ENCODE data around the gene STMN3. TPM values are rescaled to one million over a fixed set of nuclear protein-coding genes. Genes with fewer than 3 reads are reported as not detected.
A peak's percentile ranks its signal among the peaks of the same experiment; 100 is the strongest.

The STMN3 gene
- total RNA-seq, 1 donor = 1.1 TPM

- Histone ChIP-seq H3K9me3 (ENCODE audit: low read depth, low read length) (no peaks in the 10 kb centered on the region), H3K4me1 (ENCODE audit: insufficient read depth, low read length) (peaks cover 12% of the 10 kb centered on the region), H3K4me2 (ENCODE audit: insufficient read depth, low read length) (no peak overlapping the region), H3K79me2 (ENCODE audit: insufficient read depth, low read length) (no peaks in the 10 kb centered on the region), H3K27me3 (ENCODE audit: insufficient read depth, low read length) (no peaks in the 10 kb centered on the region), H3K4me3 (ENCODE audit: insufficient read depth, low read length) (no peak overlapping the region), H3K36me3 (ENCODE audit: insufficient read depth, low read length) (peaks cover 8% of the 10 kb centered on the region), H2AFZ (ENCODE audit: low read length) (no peak overlapping the region), H3K27ac (ENCODE audit: low read depth, low read length) (peak overlapping the region; percentile 79), H4K20me1 (ENCODE audit: insufficient read depth, low read length) (no peaks in the 10 kb centered on the region)
- TF ChIP-seq CTCF (IDR thresholded peaks at IDR 0.05; ENCODE audit: extremely low read depth, low read depth, low read length) = no peak
- DNase-seq (ENCODE audit: insufficient read length, low spot score, missing footprints) = peak; percentile 78
Measured at GRCh38 chr20:63687419-63688178, 34.4 kb upstream of the STMN3 start.

DNA sequence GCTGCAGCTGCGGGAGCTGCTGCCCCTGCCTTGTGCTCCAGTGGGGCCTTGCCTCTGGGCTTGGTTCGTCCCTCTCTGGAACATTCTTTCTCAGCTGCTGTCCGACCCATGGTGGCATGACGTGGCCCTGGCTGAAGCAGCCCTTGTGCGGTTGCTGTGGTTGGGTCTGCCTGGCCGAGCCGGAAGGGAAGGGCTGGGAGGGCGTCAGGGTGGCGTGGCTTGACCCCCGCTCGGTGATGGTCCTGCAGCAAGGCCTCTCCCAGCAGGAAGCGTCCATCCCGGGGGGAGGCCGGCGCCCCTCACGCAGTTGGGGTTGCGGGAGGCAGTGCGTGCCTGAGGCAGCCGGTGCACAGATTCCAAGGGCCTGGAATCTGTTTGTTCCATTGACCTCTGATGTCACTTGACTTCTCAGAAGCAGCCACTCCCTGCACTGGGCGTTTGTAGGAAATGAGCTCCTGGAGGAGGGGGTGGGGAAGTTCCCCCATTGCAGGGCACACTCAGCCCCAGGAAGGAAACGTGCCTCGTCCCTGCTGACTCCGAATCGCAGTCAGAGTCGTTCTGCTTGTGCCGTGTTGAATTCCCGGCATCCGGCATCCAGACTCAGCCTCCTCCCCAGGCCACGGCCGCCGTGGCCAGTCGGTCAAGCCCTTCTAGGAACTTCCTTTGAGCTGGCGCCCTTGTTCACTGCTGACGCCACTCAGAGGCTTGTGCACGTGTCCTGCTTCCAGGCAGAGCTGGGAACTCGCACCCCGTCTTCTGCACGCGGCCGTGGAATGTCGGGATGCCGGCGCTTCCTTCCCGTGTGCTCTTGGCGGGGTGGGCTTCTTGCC, 33.5 kb upstream of the STMN3 start:
- H3K9me3 ChIP-seq (ENCODE audit: low read depth, low read length) = no peaks in the 10 kb centered on the region
- H3K27ac ChIP-seq (ENCODE audit: low read depth, low read length) = peak overlapping the region; percentile 79
- H2AFZ ChIP-seq (ENCODE audit: low read length) = no peak overlapping the region
- H3K4me3 ChIP-seq (ENCODE audit: insufficient read depth, low read length) = no peak overlapping the region
- peaks cover 18% of the 10 kb centered on the region for H3K4me1 ChIP-seq (ENCODE audit: insufficient read depth, low read length)
- no peak overlapping the region for H3K4me2 ChIP-seq (ENCODE audit: insufficient read depth, low read length)
- H3K27me3 ChIP-seq (ENCODE audit: insufficient read depth, low read length) = no peaks in the 10 kb centered on the region
- H3K36me3 ChIP-seq (ENCODE audit: insufficient read depth, low read length) = peaks cover 7% of the 10 kb centered on the region
- H3K79me2 ChIP-seq (ENCODE audit: insufficient read depth, low read length) = no peaks in the 10 kb centered on the region
- no peaks in the 10 kb centered on the region for H4K20me1 ChIP-seq (ENCODE audit: insufficient read depth, low read length)
- TF ChIP-seq CTCF (IDR thresholded peaks at IDR 0.05; ENCODE audit: extremely low read depth, low read depth, low read length) = no peak
- peak; percentile 99 for DNase-seq (ENCODE audit: insufficient read length, low spot score, missing footprints)

- Histone ChIP-seq H3K4me1 (ENCODE audit: insufficient read depth, low read length) (peaks cover 20% of the 10 kb centered on the region), H3K4me3 (ENCODE audit: insufficient read depth, low read length) (no peak overlapping the region), H3K4me2 (ENCODE audit: insufficient read depth, low read length) (no peak overlapping the region), H4K20me1 (ENCODE audit: insufficient read depth, low read length) (no peaks in the 10 kb centered on the region), H3K36me3 (ENCODE audit: insufficient read depth, low read length) (peaks cover 6% of the 10 kb centered on the region), H2AFZ (ENCODE audit: low read length) (no peak overlapping the region), H3K27me3 (ENCODE audit: insufficient read depth, low read length) (no peaks in the 10 kb centered on the region), H3K27ac (ENCODE audit: low read depth, low read length) (peak overlapping the region; percentile 79), H3K9me3 (ENCODE audit: low read depth, low read length) (no peaks in the 10 kb centered on the region), H3K79me2 (ENCODE audit: insufficient read depth, low read length) (no peaks in the 10 kb centered on the region)
- no peak for TF ChIP-seq CTCF (IDR thresholded peaks at IDR 0.05; ENCODE audit: extremely low read depth, low read depth, low read length)
- no peak for DNase-seq (ENCODE audit: insufficient read length, low spot score, missing footprints)
Measured at GRCh38 chr20:63686094-63686491, 32.9 kb upstream of the STMN3 start.

Data from osteoblast (primary cell).